Astrocyte (in vitro differentiated cells and primary cell): ENCODE measurements around the gene GRB10. TPM values are rescaled to one million over a fixed set of nuclear protein-coding genes. Genes with fewer than 3 reads are reported as not detected.
"Not testable (repeated sequence)": the region's sequence is repeated elsewhere in the genome, so short reads cannot be mapped to it uniquely, and the experiment has no call there.

Source experiments
- DNase-seq: peaks from one replicate; pipeline ENCODE4 v3.0.0-alpha.2; 2010; ENCODE audit warnings: low read depth
- FAIRE-seq: peaks from 2 replicates; lab custom pipeline; 2011; peaks lifted over from hg19 to GRCh38; lab: Jason Lieb, UNC
- H2AFZ ChIP-seq: 2 replicates; pipeline ENCODE4 v1.6.0; 2012; ENCODE audit warnings: low read depth, low read length, inconsistent platforms
- H3K27ac ChIP-seq: 2 replicates; pipeline ENCODE4 v1.5.1; 2011; ENCODE audit warnings: low read depth, low read length, inconsistent platforms
- H3K27me3 ChIP-seq: 2 replicates; pipeline ENCODE4 v1.6.0; 2011; ENCODE audit warnings: low read length, inconsistent platforms; ENCODE audit not compliant: insufficient read depth
- H3K36me3 ChIP-seq: 2 replicates; pipeline ENCODE4 v1.5.1; 2011; ENCODE audit warnings: low read length, inconsistent platforms; ENCODE audit not compliant: insufficient read depth
- H3K4me1 ChIP-seq: 2 replicates; pipeline ENCODE4 v1.5.1; 2011; ENCODE audit warnings: low read length, inconsistent platforms; ENCODE audit not compliant: insufficient read depth
- H3K4me2 ChIP-seq: 2 replicates; pipeline ENCODE4 v1.6.0; 2012; ENCODE audit warnings: low read length, inconsistent platforms
- H3K4me3 ChIP-seq: 2 replicates; pipeline ENCODE4 v1.5.1; 2011; ENCODE audit warnings: low read depth, mild to moderate bottlenecking, low read length, inconsistent platforms; ENCODE audit not compliant: insufficient read depth
- H3K79me2 ChIP-seq: 2 replicates; pipeline ENCODE4 v1.6.0; 2012; ENCODE audit warnings: mild to moderate bottlenecking, low read length, inconsistent platforms; ENCODE audit not compliant: insufficient read depth
- H3K9ac ChIP-seq: 2 replicates; pipeline ENCODE4 v1.6.0; 2012; ENCODE audit warnings: mild to moderate bottlenecking, low read length, inconsistent platforms
- H3K9me3 ChIP-seq: 2 replicates; pipeline ENCODE4 v1.5.1; 2012; ENCODE audit warnings: low read depth, mild to moderate bottlenecking, low read length, inconsistent platforms; ENCODE audit not compliant: insufficient read depth
- H4K20me1 ChIP-seq: 2 replicates; pipeline ENCODE4 v1.6.0; 2012; ENCODE audit warnings: low read length, inconsistent platforms; ENCODE audit not compliant: insufficient read depth
- H3K27ac Mint-ChIP-seq: one replicate; pipeline ENCODE4 v1.8.0; 2021; ENCODE audit warnings: mild to moderate bottlenecking, mixed read lengths; ENCODE audit not compliant: unreplicated experiment
- H3K27me3 Mint-ChIP-seq: one replicate; pipeline ENCODE4 v1.8.0; 2021; ENCODE audit warnings: low read depth, mixed read lengths; ENCODE audit not compliant: unreplicated experiment
- H3K36me3 Mint-ChIP-seq: one replicate; pipeline ENCODE4 v1.8.0; 2021; ENCODE audit warnings: low read depth, mixed read lengths; ENCODE audit not compliant: unreplicated experiment
- H3K4me1 Mint-ChIP-seq: one replicate; pipeline ENCODE4 v1.8.0; 2021; ENCODE audit warnings: low read depth, mixed read lengths; ENCODE audit not compliant: unreplicated experiment
- H3K4me3 Mint-ChIP-seq: one replicate; pipeline ENCODE4 v1.8.0; 2021; ENCODE audit warnings: mild to moderate bottlenecking, moderate library complexity, mixed read lengths; ENCODE audit not compliant: unreplicated experiment
- H3K9me3 Mint-ChIP-seq: one replicate; pipeline ENCODE4 v1.8.0; 2021; ENCODE audit warnings: mild to moderate bottlenecking, mixed read lengths; ENCODE audit not compliant: unreplicated experiment
- EZH2 ChIP-seq: IDR thresholded peaks from 2 replicates; pipeline ENCODE4 v1.6.1; 2012; ENCODE audit warnings: mild to moderate bottlenecking, low read length, inconsistent platforms; ENCODE audit not compliant: insufficient read depth
- total RNA-seq: library from RNA; stranded (reverse); gene quantifications from 2 replicates; pipeline ENCODE4 v1.2.1, GENCODE V29; 2021
- TF ChIP-seq, protein P1 (sequence below): IDR thresholded peaks from 2 replicates; pipeline ENCODE4 v1.5.1; 2011; ENCODE audit warnings: low read depth, mild to moderate bottlenecking, inconsistent platforms, low read length, moderate library complexity; ENCODE audit not compliant: insufficient read depth

The GRB10 gene
- total RNA-seq, 1 donor from 2014 or later: 81.9 TPM

DNA sequence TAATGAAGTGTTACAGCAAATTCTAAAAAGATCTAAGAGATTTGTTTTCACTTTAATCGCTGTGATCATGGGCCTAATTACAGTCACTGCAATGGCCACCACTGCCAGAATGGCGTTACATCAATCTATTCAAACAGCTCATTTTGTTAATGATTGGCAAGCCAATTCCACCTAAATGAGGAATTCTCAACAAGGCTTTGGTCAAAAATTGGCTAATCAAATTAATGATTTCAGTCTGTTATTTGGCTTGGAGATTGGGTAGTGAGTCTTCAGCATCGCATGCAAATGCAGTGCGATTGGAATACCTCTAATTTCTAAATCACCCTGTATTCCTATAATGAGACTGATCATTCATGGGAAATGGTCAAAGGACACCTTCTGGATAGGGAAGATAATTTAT, 200.4 kb downstream of the GRB10 start:
- H3K27ac ChIP-seq, H3K27me3 ChIP-seq, H3K9me3 ChIP-seq, H3K9ac ChIP-seq, H3K4me1 Mint-ChIP-seq, H3K36me3 ChIP-seq, H3K36me3 Mint-ChIP-seq, H3K27ac Mint-ChIP-seq, DNase-seq, H3K4me3 ChIP-seq, H3K4me3 Mint-ChIP-seq, H2AFZ ChIP-seq, H3K4me1 ChIP-seq, FAIRE-seq, H3K79me2 ChIP-seq, H3K4me2 ChIP-seq, H4K20me1 ChIP-seq: not testable (repeated sequence)
- Mint-ChIP-seq H3K9me3 (peaks cover 21% of the 10 kb centered on the region), H3K27me3 (peaks cover 10% of the 10 kb centered on the region)

DNA sequence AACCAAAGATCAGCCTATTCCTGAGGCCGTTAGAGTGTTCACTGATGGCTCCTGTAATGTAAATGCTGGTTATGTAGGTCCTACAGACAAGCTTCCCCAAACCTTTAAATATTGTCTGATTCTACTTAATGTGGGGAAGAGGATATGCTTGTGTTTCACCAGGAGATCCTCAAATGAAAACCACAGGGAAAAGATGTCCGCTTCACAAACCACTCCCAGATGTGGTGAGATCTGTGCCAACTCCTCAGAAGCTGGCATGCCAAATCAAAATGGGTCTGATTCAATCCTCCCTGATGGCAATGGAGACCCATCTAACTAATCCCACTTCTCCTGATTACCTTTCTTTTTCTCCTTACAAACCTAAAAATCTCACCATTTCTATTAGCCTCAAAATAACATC, 202.0 kb downstream of the GRB10 start:
- not testable (repeated sequence) for H3K4me1 Mint-ChIP-seq, H3K36me3 ChIP-seq, DNase-seq, H3K4me3 Mint-ChIP-seq, H3K27me3 ChIP-seq, H3K9ac ChIP-seq, H3K36me3 Mint-ChIP-seq, H3K4me2 ChIP-seq, H3K4me1 ChIP-seq, H4K20me1 ChIP-seq, H3K9me3 ChIP-seq, H3K27ac ChIP-seq, H3K79me2 ChIP-seq, H3K27ac Mint-ChIP-seq, H3K4me3 ChIP-seq, H2AFZ ChIP-seq, FAIRE-seq
- peaks cover 10% of the 10 kb centered on the region for H3K27me3 Mint-ChIP-seq
- peaks cover 22% of the 10 kb centered on the region for H3K9me3 Mint-ChIP-seq

DNA sequence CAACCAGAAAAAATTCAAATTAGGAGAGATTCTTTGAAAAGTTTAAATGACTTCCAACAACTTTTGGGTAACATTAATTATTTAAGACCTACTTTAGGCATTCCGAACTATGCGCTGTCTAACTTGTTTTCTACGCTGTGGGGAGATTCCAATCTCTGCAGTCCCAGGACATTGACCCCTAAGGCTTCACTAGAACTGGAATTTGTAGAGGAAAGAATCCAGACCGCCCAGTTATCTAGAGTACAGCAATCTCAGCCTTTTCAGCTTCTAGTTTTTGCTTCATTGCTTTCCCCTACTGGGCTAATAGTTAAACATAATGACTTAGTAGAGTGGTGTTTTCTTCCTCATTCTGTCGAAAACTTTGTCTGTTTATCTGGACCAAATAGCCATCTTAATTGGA, 202.6 kb downstream of the GRB10 start:
- H3K9me3 Mint-ChIP-seq: peaks cover 20% of the 10 kb centered on the region
- FAIRE-seq (no peak), DNase-seq (no peak)
- H3K36me3 Mint-ChIP-seq: peaks cover 5% of the 10 kb centered on the region
- no peaks in the 10 kb centered on the region for H3K27me3 ChIP-seq
- H3K4me3 Mint-ChIP-seq: no peak overlapping the region
- H2AFZ ChIP-seq: no peak overlapping the region
- no peaks in the 10 kb centered on the region for H3K4me1 ChIP-seq
- no peaks in the 10 kb centered on the region for H3K36me3 ChIP-seq
- H3K4me3 ChIP-seq: no peak overlapping the region
- TF ChIP-seq, protein P1, sequence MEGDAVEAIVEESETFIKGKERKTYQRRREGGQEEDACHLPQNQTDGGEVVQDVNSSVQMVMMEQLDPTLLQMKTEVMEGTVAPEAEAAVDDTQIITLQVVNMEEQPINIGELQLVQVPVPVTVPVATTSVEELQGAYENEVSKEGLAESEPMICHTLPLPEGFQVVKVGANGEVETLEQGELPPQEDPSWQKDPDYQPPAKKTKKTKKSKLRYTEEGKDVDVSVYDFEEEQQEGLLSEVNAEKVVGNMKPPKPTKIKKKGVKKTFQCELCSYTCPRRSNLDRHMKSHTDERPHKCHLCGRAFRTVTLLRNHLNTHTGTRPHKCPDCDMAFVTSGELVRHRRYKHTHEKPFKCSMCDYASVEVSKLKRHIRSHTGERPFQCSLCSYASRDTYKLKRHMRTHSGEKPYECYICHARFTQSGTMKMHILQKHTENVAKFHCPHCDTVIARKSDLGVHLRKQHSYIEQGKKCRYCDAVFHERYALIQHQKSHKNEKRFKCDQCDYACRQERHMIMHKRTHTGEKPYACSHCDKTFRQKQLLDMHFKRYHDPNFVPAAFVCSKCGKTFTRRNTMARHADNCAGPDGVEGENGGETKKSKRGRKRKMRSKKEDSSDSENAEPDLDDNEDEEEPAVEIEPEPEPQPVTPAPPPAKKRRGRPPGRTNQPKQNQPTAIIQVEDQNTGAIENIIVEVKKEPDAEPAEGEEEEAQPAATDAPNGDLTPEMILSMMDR: no peak
- no peak for TF ChIP-seq EZH2
- peaks cover 10% of the 10 kb centered on the region for H3K27me3 Mint-ChIP-seq
- no peak overlapping the region for H3K4me2 ChIP-seq
- no peaks in the 10 kb centered on the region for H3K4me1 Mint-ChIP-seq
- no peaks in the 10 kb centered on the region for H3K79me2 ChIP-seq
- H3K27ac ChIP-seq: no peak overlapping the region
- no peaks in the 10 kb centered on the region for H4K20me1 ChIP-seq
- H3K9me3 ChIP-seq: no peaks in the 10 kb centered on the region
- H3K9ac ChIP-seq: no peak overlapping the region
- H3K27ac Mint-ChIP-seq: no peak overlapping the region

DNA sequence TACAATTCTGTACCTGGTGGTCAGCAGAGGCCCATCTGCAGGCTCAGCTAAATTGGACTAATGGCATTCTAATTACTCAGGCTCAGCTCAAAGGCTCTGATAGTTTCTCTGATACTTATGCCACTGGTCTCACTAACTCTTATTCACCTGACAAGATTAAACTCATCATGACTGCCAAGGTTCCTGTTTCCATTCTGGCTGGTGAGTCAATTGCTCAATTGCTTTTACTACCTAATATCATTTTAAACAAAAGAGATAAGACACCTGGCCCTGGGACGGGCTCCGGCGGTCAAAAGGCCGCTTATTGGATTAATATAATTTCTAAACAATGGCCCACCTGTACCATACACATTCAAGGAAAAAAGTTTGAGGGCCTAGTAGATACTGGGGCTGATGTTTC, 204.6 kb downstream of the GRB10 start:
- H3K9ac ChIP-seq, H3K79me2 ChIP-seq, H4K20me1 ChIP-seq, H3K27ac ChIP-seq, H3K4me3 Mint-ChIP-seq, H3K4me2 ChIP-seq, H3K9me3 ChIP-seq, H3K36me3 Mint-ChIP-seq, H3K4me1 Mint-ChIP-seq, FAIRE-seq, H3K27me3 ChIP-seq, H2AFZ ChIP-seq, H3K36me3 ChIP-seq, DNase-seq, H3K27ac Mint-ChIP-seq, H3K4me1 ChIP-seq, H3K4me3 ChIP-seq: not testable (repeated sequence)
- H3K9me3 Mint-ChIP-seq: peaks cover 11% of the 10 kb centered on the region
- H3K27me3 Mint-ChIP-seq: peaks cover 14% of the 10 kb centered on the region
